Measurements from ENCODE around the gene MRC2.
"Not testable (repeated sequence)": the region's sequence is repeated elsewhere in the genome, so short reads cannot be mapped to it uniquely, and the experiment has no call there.

MRC2 gene

DNA sequence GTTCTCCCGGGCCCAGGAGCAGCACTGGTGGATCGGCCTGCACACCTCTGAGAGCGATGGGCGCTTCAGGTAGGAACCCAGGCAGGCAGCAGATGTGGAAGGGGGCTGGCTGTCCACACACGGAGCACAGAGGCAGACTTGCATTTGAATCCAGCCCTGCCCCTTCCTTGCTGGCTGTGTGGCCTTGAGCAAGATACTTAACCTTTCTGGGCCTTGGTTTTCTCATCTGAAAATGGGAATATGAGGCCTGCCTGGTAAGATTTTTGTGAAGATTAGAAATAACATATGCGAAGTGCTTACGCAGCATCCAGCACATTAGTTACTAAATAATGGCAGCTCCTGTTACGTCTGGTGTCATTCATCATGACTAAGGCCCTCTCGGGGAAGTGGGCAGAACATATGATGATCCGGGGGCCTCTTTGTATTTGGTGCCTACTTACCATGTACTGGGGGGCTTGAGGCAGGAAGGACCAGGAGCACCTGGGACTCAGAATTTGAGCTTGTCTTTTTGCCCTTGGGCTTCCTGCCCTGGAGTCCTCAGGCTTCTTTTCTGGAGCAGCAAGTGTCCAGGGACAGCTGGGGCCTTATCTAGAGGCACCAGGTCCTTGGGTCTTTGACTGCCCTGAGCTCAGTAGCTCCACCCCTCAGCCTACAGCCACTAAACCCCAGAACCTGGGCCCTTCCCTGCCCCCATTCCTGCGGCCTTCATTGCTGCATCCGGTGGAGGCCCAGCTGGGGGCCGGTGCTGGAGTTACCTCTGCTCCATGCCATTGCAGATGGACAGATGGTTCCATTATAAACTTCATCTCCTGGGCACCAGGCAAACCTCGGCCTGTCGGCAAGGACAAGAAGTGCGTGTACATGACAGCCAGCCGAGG lies 53.8 kb downstream of the MRC2 start:
- DNase-seq (ENCODE audit: low spot score), result no peak

DNA sequence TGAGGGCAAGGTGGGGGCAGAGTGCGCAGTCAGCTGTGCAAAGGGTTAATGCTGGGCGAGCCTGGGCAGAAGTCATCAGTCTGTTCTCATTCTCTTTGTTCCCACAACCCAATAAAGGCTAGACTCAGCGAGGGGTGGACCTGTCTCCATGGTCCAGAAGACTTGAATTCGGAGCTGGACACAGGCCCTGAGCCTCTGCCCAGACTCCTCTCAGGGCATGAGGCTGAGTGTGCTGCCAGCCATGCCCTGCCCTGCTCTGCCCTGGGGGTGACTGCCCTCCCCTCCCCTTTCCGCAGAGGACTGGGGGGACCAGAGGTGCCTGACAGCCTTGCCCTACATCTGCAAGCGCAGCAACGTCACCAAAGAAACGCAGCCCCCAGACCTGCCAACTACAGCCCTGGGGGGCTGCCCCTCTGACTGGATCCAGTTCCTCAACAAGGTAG lies 54.5 kb downstream of the MRC2 start:
- DNase-seq (ENCODE audit: low spot score), result no peak

DNA sequence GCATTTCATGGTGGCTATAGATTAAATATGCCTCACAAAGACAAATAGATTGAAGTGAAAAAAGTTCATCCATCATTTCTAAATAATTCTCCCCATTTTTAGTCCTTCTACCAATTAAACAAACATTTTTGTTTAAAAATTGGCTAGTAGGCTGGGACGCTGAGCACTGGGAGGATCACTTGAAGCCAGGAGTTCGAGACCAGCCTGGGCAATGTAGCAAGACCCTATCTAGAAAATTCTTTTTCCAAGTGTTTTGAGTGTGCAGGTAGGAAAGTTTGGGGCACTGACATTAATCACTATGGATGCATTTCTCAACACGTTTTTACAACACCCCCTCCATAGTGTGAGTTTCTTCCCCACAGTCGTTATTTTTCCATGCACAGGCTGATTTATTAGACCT lies 56.7 kb downstream of the MRC2 start:
- DNase-seq (ENCODE audit: low spot score), result no peak

DNA sequence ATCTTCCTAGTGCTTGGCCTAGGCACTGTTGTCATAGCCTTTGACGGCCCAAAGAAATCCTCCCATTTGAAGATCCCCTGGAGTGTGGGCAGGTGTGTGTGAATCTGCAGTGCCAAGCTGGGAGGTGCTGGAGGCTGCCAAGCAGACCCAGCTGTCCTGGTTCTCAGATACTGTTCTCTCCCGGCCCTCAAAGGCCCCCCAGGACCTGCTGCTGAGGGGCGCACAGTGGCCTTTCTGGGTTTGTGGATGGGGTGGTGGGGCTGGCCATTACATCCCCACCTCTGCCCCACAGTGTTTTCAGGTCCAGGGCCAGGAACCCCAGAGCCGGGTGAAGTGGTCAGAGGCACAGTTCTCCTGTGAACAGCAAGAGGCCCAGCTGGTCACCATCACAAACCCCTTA lies 60.5 kb downstream of the MRC2 start:
- no peak for DNase-seq (ENCODE audit: low spot score)

DNA sequence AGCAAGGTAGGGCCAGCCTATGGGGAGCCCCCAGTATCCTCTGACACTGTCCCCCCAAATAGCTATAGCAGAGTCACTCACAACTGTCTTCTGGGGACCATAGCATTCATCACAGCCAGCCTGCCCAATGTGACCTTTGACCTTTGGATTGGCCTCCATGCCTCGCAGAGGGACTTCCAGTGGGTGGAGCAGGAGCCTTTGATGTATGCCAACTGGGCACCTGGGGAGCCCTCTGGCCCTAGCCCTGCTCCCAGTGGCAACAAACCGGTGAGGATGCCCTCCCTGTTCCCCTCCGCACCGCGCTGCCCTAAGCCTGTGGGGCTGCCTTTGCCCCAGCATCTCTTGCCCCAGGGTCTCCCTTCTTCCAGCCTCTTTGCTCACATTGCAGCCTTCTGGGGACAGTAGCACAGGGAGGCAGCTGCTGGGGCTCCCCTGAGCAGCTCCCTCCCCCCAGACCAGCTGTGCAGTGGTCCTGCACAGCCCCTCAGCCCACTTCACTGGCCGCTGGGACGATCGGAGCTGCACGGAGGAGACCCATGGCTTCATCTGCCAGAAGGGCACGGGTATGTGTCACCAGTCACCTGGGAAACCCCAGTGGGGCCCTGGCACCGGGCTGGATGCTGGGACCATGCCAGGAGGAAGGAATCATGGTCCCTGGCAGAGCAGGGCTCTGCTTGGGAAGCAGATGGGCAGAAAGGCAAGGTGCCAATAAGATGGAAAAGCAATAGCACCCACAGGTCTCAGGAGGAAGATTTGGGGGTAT lies 61.1 kb downstream of the MRC2 start:
- no peak for DNase-seq (ENCODE audit: low spot score)

DNA sequence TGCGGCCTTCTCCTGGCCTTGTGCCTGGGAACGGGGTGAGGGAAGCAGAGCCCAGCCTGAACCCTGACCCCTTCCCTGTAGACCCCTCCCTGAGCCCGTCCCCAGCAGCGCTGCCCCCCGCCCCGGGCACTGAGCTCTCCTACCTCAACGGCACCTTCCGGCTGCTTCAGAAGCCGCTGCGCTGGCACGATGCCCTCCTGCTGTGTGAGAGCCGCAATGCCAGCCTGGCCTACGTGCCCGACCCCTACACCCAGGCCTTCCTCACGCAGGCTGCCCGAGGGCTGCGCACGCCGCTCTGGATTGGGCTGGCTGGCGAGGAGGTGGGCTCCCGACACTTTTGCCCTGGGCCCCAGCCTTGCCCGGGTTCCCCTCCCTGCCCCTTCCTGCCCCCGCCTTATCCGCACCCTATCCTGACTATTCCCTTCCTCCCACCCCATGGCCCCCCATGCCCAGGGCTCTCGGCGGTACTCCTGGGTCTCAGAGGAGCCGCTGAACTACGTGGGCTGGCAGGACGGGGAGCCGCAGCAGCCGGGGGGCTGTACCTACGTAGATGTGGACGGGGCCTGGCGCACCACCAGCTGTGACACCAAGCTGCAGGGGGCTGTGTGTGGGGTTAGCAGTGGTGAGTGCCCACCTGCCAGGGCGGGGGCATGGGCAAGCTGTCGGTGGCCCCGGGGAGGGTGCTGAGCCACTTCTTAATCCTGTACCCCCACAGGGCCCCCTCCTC lies 62.1 kb downstream of the MRC2 start:
- DNase-seq (ENCODE audit: low spot score), result no peak

DNA sequence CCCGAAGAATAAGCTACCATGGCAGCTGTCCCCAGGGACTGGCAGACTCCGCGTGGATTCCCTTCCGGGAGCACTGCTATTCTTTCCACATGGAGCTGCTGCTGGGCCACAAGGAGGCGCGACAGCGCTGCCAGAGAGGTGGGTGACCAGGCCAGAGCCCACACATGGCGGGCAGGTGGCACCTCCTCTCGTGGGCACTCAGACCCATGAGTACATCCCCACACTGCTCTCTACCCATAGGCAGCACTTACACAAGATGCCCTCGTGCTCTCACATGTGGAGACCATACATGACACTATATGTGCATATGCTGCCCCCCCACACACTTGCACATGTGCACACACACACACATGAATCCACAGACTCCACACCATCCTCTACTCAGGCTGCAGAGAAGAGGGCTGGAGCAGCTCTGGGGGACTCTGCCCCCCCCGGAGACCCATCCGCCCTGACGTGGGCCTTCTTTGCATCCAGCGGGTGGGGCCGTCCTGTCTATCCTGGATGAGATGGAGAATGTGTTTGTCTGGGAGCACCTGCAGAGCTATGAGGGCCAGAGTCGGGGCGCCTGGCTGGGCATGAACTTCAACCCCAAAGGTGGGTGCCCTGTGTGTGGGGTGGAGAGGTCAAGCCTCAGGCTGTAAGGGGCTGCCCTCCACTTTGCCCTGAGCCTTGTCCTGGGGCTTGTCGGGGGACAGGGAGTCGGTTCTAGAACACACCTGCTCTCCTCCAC lies 62.9 kb downstream of the MRC2 start:
- DNase-seq (ENCODE audit: low spot score), result no peak

DNA sequence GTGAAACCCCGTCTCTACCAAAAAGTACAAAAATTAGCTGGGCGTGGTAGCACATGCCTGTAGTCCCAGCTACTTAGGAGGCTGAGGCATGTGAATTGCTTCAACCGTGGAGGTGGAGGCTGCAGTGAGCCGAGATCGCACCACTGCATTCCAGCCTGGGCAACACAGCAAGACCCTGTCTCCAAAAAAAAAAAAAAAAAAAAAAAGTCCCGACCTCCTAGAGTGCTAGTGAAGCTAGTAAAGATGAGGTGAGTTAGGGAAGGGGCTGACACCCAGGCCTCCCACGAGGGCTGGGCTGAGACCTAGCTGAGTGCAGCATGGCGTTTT lies 64.1 kb downstream of the MRC2 start:
- not testable (repeated sequence) for DNase-seq (ENCODE audit: low spot score)

DNA sequence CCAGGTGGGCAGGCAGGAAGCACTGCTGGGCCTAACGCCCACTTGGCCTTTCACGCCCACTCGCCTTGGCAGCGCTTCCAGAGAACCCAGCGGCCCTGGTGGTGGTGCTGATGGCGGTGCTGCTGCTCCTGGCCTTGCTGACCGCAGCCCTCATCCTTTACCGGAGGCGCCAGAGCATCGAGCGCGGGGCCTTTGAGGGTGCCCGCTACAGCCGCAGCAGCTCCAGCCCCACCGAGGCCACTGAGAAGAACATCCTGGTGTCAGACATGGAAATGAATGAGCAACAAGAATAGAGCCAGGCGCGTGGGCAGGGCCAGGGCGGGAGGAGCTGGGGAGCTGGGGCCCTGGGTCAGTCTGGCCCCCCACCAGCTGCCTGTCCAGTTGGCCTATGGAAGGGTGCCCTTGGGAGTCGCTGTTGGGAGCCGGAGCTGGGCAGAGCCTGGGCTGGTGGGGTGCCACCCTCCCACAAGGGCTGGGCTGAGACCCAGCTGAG lies 64.7 kb downstream of the MRC2 start:
- DNase-seq (ENCODE audit: low spot score), result no peak

DNA sequence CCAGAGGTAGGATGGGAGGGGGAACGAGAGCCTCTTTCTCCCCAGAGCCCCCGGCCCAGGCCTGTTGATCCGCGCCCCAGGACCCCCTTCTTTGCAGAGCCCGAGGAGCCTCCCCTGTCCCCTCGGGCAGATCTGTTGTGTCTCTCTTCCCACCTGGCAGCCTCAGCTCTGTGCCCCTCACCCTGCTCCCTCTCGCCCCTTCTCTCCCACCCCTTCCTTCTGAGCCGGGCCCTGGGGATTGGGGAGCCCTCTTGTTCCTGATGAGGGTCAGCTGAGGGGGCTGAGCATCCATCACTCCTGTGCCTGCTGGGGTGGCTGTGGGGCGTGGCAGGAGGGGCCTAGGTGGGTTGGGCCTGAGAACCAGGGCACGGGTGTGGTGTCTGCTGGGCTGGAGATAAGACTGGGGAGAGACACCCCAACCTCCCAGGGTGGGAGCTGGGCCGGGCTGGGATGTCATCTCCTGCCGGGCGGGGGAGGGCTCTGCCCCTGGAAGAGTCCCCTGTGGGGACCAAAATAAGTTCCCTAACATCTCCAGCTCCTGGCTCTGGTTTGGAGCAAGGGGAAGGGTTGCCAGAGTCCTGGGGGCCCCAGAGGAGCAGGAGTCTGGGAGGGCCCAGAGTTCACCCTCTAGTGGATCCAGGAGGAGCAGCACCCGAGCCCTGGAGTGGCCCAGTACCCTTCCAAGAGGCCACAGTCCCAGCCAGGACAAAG lies 65.4 kb downstream of the MRC2 start:
- DNase-seq (ENCODE audit: low spot score), result no peak

DNA sequence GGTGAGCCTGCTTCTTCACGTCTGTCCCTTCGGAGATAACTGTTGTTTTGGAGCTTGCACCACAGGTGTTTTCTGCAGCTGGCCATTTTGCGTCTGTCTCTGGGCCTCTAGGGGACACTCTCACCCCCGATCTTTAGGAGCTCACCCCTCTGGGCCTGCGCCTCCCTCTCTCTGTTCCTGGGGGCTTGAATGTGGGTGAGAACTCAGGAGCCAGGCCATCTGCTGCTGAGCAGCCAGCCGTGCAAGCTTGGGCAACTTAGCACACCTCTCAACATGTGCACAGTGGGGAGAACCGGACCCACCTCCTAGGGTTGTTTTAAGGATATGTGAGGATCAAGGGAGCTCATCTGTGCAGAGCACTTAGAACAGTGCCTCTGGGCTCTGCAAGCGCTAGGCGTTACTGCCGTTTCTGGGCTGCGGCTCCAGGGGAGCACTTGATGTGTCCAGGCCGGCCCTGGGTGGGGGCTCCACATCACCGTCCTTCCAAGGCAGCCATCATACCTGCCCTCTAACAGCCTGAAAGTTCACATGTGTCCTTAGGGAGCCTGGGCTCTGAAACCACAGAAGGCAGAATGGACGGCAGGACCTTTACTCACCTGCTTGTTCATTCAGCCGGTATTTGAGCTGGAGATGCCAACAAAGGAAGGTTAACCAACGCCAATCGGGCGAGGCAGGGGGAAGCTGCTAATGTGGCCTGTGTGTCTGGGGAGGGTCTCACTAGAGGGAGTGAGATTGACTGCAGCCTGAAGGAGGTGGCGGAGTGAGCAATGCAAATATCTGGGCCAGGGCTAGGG lies 66.3 kb downstream of the MRC2 start:
- DNase-seq (ENCODE audit: low spot score), result no peak

DNA sequence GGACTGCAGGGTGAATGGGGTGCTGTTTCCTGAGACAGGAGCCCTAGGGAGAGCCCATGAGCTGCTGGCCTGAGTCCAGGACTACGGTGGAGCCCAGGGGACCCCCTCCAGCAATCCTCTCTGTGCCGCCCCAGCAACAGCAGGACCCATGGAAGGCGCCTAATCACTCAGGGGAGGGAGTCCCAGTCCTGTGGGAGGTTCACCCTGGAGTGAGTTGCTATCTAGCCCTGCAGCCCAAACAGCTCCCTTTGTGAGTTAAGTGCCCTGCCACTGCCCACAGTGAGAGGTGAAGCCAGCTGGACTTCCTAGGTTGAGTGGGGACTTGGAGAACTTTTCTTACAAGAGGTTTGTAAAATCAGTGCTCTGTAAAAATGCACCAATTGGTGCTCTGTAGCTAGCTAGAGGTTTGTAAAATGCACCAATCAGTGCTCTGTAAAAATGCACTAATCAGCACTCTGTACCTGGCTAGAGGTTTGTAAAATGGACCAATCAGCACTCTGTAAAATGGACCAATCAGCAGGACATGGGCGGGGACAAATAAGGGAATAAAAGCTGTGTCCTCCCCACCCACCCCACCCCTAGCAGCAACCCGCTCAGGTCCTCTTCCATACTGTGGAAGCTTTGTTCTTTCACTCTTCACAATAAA lies 67.7 kb downstream of the MRC2 start:
- DNase-seq (ENCODE audit: low spot score), result not testable (repeated sequence)

DNA sequence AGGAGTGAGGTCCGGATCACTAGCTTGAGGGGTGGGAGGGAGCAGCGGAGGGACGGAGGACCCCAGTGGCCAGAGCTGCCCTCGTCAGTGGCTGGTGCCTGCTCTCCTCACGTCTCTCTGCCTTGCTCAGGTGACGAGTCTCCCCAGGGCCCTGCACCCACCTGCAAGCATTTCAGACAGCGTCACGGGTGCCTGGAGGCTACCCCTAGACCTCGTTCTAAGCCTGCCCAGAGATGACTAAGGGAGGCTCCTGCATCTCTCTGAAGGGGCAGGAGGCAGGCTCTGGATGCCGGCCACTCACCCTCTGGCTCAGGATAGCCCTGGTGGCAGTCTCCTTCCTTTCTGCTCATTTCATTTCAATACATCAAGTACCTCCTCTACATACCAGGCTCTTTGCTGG lies 68.8 kb downstream of the MRC2 start:
- DNase-seq (ENCODE audit: low spot score), result no peak

DNA sequence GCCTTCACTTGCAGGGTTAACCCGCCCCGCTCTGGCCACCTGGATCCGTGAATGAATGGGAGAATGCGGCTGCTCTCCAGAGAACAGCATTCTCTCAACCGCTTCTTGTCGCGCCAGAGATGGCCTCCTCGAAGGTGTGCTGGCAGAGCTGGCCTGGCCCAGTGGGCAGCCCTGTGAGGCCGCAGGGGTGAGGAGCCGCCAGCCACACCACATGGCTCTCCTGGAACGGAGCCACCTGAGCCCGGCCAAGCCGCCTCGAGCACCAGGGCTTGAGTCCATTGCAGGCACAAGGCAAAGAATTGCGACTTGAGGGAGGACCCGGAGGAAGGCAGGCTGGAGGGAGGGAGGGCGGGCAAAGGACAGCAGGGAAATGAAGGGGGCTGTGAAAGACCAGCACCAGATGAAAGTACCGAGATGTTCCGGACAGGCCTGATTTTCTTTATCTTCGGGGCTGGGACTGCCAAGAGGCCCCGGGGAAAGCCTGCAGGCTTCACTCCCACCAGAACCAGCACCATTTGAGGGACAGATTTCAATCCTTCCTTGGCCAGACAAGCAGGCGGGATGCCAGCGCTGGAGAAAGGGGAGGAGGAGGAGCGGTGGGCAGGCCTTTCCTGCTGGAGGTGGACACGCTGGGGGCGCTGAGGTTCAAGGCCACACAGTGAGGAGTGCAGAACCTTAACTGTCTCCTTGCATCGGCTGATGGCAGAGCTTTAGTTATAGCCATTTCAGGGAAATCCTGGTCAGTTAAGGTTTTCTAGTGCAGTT lies 69.4 kb downstream of the MRC2 start:
- DNase-seq (ENCODE audit: low spot score), result no peak

DNA sequence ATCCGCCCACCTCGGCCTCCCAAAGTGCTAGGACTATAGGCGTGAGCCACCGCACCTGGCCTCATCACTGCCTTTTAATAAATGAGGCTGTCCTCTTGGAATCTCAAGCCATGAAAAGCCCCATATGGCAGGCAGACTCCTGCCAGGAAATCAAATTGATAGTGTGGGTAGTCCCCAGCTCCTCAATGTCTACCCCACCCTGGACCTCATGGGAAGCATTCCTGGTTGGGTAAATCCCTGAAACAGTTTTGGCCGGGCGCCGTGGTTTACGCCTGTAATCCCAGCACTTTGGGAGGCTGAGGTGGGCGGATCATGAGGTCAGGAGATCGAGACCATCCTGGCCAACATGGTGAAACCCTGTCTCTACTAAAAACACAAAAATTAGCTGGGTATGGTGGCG lies 71.0 kb downstream of the MRC2 start:
- DNase-seq (ENCODE audit: low spot score), result not testable (repeated sequence)

DNA sequence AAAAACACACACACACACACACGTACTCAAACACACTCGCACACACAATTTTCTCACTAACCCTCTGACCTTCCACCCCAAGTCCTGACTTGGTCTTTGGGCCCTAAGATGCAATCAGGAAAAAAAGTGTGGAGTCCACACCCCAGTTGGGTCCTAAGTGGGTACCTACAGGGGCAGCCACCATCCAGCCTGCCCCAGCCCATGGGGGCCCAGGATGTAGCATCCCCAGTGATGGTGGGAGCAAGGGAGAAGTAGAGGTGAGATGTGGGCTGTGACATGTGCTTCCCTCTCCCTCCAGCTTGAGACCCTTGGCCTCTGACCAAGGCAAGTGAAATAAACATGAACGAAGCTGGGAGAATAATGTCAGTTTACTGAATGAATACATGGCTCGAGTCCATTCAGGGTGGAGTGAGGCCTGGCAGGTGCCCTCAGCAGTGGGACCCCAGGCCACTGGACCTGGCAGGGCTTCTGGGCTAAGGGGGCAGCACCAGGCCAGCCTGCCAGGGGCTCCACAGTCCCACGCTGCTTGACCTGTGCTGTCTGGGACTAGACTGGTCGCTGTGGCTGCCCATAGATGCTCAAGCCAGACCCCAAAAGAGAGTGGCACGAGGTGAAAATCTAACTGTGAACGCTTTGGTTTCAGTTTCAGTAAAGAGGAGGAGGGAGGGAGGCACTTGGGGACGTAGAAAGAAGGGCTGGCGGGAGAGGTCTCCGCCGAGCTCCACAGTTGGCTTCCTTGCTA lies 73.7 kb downstream of the MRC2 start:
- no peak for DNase-seq (ENCODE audit: low spot score)

DNA sequence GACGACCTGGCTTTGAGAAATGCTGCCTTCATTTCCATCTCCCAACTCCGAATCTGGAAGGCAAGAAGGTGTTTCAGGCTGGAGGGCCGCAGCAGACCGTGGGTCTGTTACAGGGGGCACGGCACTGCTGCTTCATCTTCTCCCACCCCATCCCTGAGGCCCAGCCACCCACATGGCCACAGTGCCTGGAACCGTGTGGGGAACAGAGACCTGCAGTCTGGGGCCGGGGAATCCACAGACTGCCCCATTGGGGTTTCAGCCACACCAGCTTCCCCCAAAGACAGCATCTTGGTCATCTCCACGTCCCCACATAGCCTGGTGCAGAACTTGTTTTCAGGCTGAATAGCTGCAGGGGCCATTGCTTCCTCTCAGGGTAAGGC lies 74.2 kb downstream of the MRC2 start:
- DNase-seq (ENCODE audit: low spot score), result no peak

DNA sequence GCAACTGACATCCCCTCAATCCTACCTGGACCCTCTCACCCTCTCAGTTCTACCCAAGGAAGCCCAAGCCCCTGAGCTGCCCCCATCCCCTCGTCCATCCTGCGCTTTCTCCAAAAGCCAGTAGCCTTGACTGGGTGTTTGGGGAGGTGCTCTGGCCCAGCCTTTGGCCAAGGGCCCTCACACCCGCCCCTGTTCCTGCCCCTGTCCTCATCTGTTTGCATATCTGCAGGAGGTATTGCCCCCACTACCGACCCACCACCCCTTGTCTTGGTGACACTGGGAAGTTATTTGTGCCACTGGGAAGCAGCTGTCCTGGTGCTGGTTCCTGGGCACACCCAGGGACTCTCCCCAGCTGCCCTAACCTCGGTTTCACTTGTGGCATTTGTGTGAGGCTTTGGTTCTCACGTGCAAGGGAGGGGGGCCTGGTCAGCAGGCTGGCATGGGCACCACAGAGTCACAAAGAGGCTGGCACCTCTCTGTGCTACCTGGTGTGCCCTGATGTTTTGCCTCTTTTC lies 75.3 kb downstream of the MRC2 start:
- DNase-seq (ENCODE audit: low spot score), result no peak

Data from CD4-positive, alpha-beta T cell treated with Interleukin-6 at 100 ng/mL for 8 hours (primary cell).